PFSK-1 (cell line): ENCODE data around the gene SLC4A8.

Source experiments
- POLR2AphosphoS5 ChIP-seq: IDR thresholded peaks from 2 replicates; pipeline ENCODE4 v1.6.1; 2012; ENCODE audit warnings: low read depth, mild to moderate bottlenecking, control low read depth, low read length, moderate library complexity
- TAF1 ChIP-seq: IDR thresholded peaks from 2 replicates; pipeline ENCODE4 v1.6.1; 2012; ENCODE audit warnings: low read length, control low read depth, borderline replicate concordance; ENCODE audit not compliant: insufficient read depth

DNA sequence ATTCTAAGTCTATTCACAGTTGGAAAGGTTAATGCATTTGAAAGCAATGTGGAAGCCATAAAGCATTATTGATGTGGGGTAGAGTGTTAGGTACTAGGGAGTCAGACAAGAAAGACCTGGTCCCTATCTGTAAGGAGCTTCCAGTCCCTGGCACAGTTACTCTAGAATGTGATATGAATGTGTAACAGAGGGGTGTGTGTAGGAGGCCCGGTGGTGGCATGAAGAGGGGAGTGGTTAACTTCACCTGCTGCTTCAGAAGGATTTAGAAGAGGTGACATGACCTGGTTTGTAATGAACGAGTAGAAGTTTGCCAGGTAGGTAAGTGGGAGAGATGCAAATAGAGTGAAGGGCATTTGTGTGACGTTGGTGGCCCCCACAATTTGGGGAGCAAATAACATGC lies 18.3 kb upstream of the SLC4A8 start:
- TF ChIP-seq POLR2AphosphoS5, result no peak
- TF ChIP-seq TAF1, result no peak
